NCI-H146 (cell line): ENCODE data around the gene AKAP9.
"Not testable (repeated sequence)": the region's sequence is repeated elsewhere in the genome, so short reads cannot be mapped to it uniquely, and the experiment has no call there.

Experiments
- DNase-seq: peaks from one replicate; lab custom pipeline; 2025; lab: John Stamatoyannopoulos, UW

Gene AKAP9

DNA sequence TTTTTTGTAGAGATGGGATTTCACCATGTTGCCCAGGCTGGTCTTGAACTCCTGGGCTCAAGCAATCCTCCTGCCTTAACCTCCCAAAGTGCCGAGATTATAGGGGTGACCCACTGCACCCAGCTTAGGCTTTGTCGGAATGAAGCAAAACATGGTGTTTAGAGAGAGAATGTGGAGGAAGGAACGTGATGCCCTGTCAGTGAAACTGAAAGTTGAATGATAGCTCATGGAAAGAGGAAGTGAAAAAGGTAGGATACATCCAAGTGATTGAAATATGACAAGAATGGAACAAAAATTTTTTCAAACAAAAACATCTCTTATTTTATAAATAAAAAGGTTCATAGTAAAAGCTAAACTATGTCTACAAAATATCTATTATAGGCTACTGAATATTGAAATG, 5.9 kb downstream of the AKAP9 start:
- DNase-seq: no peak

GRCh38 chr7:91947948-91948347, 7.3 kb downstream of the AKAP9 start:
- DNase-seq: no peak

DNA sequence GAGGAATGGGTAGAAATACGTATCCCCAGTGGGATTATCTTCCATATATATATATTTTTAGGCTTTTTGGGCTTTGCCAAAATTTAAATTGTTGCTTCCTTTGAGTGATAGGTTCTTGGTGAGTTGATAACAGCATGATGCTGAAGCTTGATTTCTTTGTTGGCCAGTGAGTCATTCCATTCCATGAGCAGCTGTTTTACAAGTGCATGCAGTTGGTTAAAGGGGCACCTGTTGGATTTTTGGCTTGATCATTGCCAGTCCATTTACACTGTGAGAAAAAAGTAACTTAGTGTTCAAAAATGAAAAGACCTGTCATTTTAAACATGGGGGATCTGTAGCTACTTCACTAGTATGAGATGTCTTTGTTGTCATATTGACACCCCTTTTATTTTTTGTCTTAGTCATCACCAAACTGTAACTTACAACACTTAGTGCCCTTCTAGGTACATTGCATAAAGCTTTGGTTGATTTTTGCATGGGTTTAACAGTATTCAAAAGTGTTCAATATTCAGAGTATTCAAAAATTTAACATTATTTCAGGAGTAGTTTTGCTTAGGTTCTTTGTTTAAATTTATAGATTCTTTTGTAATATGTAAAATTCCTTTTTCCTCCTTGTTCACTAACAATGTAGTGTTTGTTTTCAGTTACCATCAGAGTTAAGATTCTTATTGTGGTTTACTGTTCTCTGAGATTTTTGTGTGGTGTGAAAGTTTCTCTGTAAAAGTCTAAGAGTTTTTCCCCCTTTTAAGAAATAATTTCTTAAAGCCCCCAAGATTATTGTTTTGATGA, 8.8 kb downstream of the AKAP9 start:
- DNase-seq: no peak

GRCh38 chr7:91953618-91954017, 13.0 kb downstream of the AKAP9 start:
- peak; percentile 8 for DNase-seq

GRCh38 chr7:91956464-91956863, 15.8 kb downstream of the AKAP9 start:
- DNase-seq: not testable (repeated sequence)

- no peak for DNase-seq
Measured at GRCh38 chr7:91957232-91957631, 16.6 kb downstream of the AKAP9 start.

- DNase-seq: no peak
Measured at GRCh38 chr7:91957823-91958222, 17.2 kb downstream of the AKAP9 start.

GRCh38 chr7:91959023-91959422, 18.4 kb downstream of the AKAP9 start:
- no peak for DNase-seq

GRCh38 chr7:91961816-91962215, 21.2 kb downstream of the AKAP9 start:
- no peak for DNase-seq

- DNase-seq: no peak
Measured at GRCh38 chr7:91962419-91962818, 21.8 kb downstream of the AKAP9 start.

GRCh38 chr7:91967513-91967912, 26.9 kb downstream of the AKAP9 start:
- not testable (repeated sequence) for DNase-seq

GRCh38 chr7:91973639-91974038, 33.0 kb downstream of the AKAP9 start:
- DNase-seq: no peak

DNA sequence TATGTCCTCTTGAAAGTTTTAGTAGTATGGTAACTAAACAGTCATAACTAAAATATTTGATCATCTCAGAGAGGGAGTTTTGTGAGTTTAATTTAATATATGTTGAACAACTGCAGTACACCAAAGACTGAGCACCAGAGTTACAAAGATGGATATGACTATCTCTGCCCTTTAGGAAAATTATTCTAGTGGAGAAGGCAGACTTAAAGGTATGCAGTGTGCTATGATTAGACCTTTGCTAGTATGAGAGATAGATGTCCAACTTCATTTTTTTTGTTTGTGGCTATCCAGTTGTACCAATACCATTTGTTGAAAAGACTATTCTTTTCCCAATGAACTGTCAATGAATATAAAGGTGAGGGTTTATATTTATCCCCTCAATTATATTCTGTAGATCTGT, 33.4 kb downstream of the AKAP9 start:
- DNase-seq: no peak

DNA sequence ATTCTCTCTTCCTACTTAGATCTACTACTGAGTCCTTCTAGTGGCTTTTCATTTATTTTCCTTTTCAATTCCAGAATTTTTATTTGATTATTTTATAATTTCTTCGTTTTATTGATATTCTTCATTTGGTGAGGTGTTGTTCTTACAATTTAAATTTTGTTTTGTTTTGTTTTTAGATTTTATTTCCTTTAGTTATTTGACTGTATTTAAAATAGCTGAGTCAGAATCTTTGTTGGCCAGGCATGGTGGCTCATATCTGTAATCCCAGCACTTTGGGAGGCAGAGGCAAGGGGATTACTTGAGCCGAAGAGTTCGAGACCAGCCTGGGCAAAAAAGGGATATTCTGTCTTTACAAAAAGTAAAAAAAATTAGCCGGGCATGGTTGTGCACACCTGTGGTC, 36.1 kb downstream of the AKAP9 start:
- no peak for DNase-seq

GRCh38 chr7:91979590-91979989, 38.9 kb downstream of the AKAP9 start:
- no peak for DNase-seq

DNA sequence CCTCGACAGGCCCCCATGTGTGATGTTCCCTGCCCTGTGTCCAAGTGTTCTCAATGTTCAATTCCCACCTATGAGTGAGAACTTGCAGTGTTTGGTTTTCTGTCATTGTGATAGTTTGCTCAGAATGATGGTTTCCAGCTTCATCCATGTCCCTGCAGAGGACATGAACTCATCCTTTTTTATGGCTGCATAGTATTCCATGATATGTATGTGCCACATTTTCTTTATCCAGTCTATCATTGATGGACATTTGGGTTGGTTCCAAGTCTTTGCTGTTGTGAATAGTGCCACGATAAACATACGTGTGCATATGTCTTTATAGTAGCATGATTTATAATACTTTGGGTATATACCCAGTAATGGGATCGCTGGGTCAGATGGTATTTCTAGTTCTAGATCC, 41.7 kb downstream of the AKAP9 start:
- DNase-seq: not testable (repeated sequence)

GRCh38 chr7:91988213-91988612, 47.6 kb downstream of the AKAP9 start:
- no peak for DNase-seq

DNA sequence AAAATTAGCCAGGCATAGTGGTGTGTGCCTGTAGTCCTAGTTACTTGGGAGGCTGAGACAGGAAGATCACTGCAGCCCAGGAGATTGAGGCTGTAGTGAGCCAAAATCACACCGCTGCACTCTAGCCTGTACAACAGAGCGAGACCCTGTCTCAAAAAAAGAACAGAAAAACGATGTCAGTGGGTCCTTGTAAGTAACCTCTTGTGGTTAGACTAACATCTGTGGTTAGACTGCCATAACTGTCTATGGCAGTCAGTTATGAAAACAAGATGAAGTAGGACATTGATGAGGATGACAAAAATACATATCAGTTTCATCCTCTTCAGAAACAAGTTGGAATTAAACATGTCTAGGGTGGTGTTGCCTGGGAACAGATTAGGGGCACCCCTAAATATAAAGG, 53.3 kb downstream of the AKAP9 start:
- no peak for DNase-seq

- DNase-seq: no peak
Measured at GRCh38 chr7:91995391-91996105, 54.9 kb downstream of the AKAP9 start.

GRCh38 chr7:91999631-92000565, 59.2 kb downstream of the AKAP9 start:
- DNase-seq: no peak

GRCh38 chr7:92002720-92003119, 62.1 kb downstream of the AKAP9 start:
- DNase-seq: no peak

DNA sequence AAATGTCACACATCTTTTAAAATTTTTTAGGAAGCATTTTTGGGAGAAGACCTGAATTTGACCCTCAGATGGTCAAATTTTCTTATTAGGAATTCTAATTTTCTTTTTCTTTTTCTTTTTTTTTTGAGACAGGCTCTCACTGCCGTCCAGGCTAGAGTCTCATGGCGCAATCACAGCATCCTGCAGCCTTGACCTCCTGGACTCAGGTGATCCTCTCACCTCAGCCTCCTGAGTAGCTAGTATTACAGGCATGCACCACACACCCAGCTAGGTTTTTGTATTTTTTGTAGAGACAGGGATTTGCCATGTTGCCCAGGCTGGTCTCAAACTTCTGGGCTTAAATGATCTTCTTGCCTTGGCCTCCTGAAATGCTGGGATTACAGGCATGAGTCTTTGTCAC, 65.4 kb downstream of the AKAP9 start:
- DNase-seq: no peak
